WTC11 (cell line): ENCODE data around the gene LY6G5B. TPM values are rescaled to one million over a fixed set of nuclear protein-coding genes. Genes with fewer than 3 reads are reported as not detected.

Source experiments
- ATAC-seq: fragments of 200-7000 bp; cut with Tn5 transposase; 2 replicates; pipeline ENCODE4 v1.10.0; 2021; ENCODE audit warnings: mild to moderate bottlenecking, moderate library complexity
- CTCF ChIA-PET: fragments of 300-600 bp; sonication (Branson Sonifier 250); formaldehyde crosslinking; loops from one replicate; lab custom pipeline; 2021; ENCODE audit warnings: antibody characterized with exemption; lab: Charles Lee
- POLR2A ChIA-PET: fragments of 350-600 bp; sonication (Branson Sonifier 250); formaldehyde crosslinking; loops from one replicate; lab custom pipeline; 2021; ENCODE audit warnings: antibody characterized with exemption; lab: Charles Lee
- DNase-seq: peaks from one replicate; pipeline ENCODE4 v3.0.0; 2021; ENCODE audit warnings: low spot score
- H3K27ac Mint-ChIP-seq: 2 replicates; pipeline ENCODE4 v1.8.0; 2021; ENCODE audit warnings: mixed read lengths
- H3K27me3 Mint-ChIP-seq: 2 replicates; pipeline ENCODE4 v1.8.0; 2021; ENCODE audit warnings: low read depth, mild to moderate bottlenecking, moderate library complexity, mixed read lengths
- H3K36me3 Mint-ChIP-seq: 2 replicates; pipeline ENCODE4 v1.8.0; 2021; ENCODE audit warnings: mixed read lengths
- H3K4me1 Mint-ChIP-seq: 2 replicates; pipeline ENCODE4 v1.8.0; 2022; ENCODE audit warnings: mixed read lengths
- H3K4me3 Mint-ChIP-seq: 2 replicates; pipeline ENCODE4 v1.8.0; 2021; ENCODE audit warnings: mild to moderate bottlenecking, moderate library complexity, mixed read lengths
- H3K9me3 Mint-ChIP-seq: 2 replicates; pipeline ENCODE4 v1.8.0; 2021; ENCODE audit warnings: mixed read lengths
- ATF6 ChIP-seq: sonication (generic); formaldehyde crosslinking; IDR thresholded peaks from 2 replicates; pipeline ENCODE4 v1.8.1; 2023; ENCODE audit warnings: mild to moderate bottlenecking, missing genetic modification reagents
- EMX1 ChIP-seq: fragments of 250-450 bp; sonication (Bioruptor Pico); IDR thresholded peaks from 2 replicates; pipeline ENCODE4 v1.8.0; 2021; ENCODE audit warnings: mild to moderate bottlenecking
- MAX ChIP-seq: sonication (generic); formaldehyde crosslinking; IDR thresholded peaks from 2 replicates; pipeline ENCODE4 v1.8.0; 2022; ENCODE audit warnings: mild to moderate bottlenecking, missing genetic modification reagents
- MYBL2 ChIP-seq: sonication (generic); formaldehyde crosslinking; IDR thresholded peaks from 2 replicates; pipeline ENCODE4 v1.8.1; 2023; ENCODE audit warnings: mild to moderate bottlenecking, moderate library complexity, missing genetic modification reagents
- NFYB ChIP-seq: sonication (generic); formaldehyde crosslinking; conservative IDR thresholded peaks from 2 replicates; pipeline ENCODE4 v1.8.0; 2022; ENCODE audit warnings: low read depth, missing genetic modification reagents
- RELA ChIP-seq: sonication (generic); formaldehyde crosslinking; IDR thresholded peaks from 2 replicates; pipeline ENCODE4 v1.8.1; 2022; ENCODE audit warnings: missing genetic modification reagents, mild to moderate bottlenecking, borderline replicate concordance
- SOX15 ChIP-seq: fragments of 250-450 bp; sonication (Bioruptor Pico); IDR thresholded peaks from 2 replicates; pipeline ENCODE4 v1.9.0; 2021; ENCODE audit warnings: mild to moderate bottlenecking
- TP53 ChIP-seq: sonication (generic); formaldehyde crosslinking; IDR thresholded peaks from 2 replicates; pipeline ENCODE4 v1.8.1; 2023; ENCODE audit warnings: mild to moderate bottlenecking, missing genetic modification reagents
- ZBTB21 ChIP-seq: sonication (generic); formaldehyde crosslinking; IDR thresholded peaks from 2 replicates; pipeline ENCODE4 v1.8.1; 2023; ENCODE audit warnings: mild to moderate bottlenecking, missing genetic modification reagents, borderline replicate concordance
- ZMAT4 ChIP-seq: fragments of 250-450 bp; sonication (Bioruptor Pico); IDR thresholded peaks from 2 replicates; pipeline ENCODE4 v1.9.0; 2021; ENCODE audit warnings: mild to moderate bottlenecking
- ZNF416 ChIP-seq: fragments of 250-450 bp; sonication (Bioruptor Pico); IDR thresholded peaks from 2 replicates; pipeline ENCODE4 v1.9.0; 2021; ENCODE audit warnings: mild to moderate bottlenecking, inconsistent platforms
- ZNF671 ChIP-seq: fragments of 250-450 bp; sonication (Bioruptor Pico); IDR thresholded peaks from 2 replicates; pipeline ENCODE4 v1.8.0; 2021; ENCODE audit warnings: mild to moderate bottlenecking
- ZSCAN18 ChIP-seq: fragments of 250-450 bp; sonication (Bioruptor Pico); IDR thresholded peaks from 2 replicates; pipeline ENCODE4 v2.1.2; 2022; ENCODE audit warnings: mild to moderate bottlenecking, moderate library complexity
- total RNA-seq: library from RNA; stranded (reverse); gene quantifications from 3 replicates; pipeline ENCODE4 v1.2.3, GENCODE V29; 2021
- TF ChIP-seq, protein P1 (sequence below): sonication (generic); formaldehyde crosslinking; conservative IDR thresholded peaks from 2 replicates; pipeline ENCODE4 v1.8.1; 2022; ENCODE audit warnings: mild to moderate bottlenecking, missing genetic modification reagents
- TF ChIP-seq, protein P2 (sequence below): sonication (generic); formaldehyde crosslinking; IDR thresholded peaks from 2 replicates; pipeline ENCODE4 v1.8.0; 2023; ENCODE audit warnings: missing genetic modification reagents
- TF ChIP-seq, protein P3 (sequence below): sonication (generic); formaldehyde crosslinking; IDR thresholded peaks from 2 replicates; pipeline ENCODE4 v1.8.0; 2023; ENCODE audit warnings: mild to moderate bottlenecking, missing genetic modification reagents

The LY6G5B gene
- total RNA-seq, 1 experiment from 2014 or later: 15.7 TPM

GRCh38 chr6:31705931-31706330, 36.2 kb downstream of the LY6G5B start:
- DNase-seq (no peak), ATAC-seq (no peak)
- no peak for TF ChIP-seq ATF6 (CRISPR knock-in tag)
- TF ChIP-seq NFYB: no peak
- no peak for TF ChIP-seq ZSCAN18 (CRISPR knock-in tag)
- Mint-ChIP-seq H3K27ac (no peak overlapping the region), H3K4me3 (no peak overlapping the region), H3K36me3 (no peaks in the 10 kb centered on the region), H3K9me3 (no peaks in the 10 kb centered on the region), H3K4me1 (peaks cover 19% of the 10 kb centered on the region), H3K27me3 (peaks cover 7% of the 10 kb centered on the region; the same call in 1 of the 2 replicates)
- ChIA-PET CTCF (interaction anchor here (0.6 to 1.4 kb wide), 5 partner anchors 32 to 1595 kb away, joined by 3 to 4 read pairs (median 3); partner anchors contain the start of gene GPANK1), POLR2A (no interaction called here)

DNA sequence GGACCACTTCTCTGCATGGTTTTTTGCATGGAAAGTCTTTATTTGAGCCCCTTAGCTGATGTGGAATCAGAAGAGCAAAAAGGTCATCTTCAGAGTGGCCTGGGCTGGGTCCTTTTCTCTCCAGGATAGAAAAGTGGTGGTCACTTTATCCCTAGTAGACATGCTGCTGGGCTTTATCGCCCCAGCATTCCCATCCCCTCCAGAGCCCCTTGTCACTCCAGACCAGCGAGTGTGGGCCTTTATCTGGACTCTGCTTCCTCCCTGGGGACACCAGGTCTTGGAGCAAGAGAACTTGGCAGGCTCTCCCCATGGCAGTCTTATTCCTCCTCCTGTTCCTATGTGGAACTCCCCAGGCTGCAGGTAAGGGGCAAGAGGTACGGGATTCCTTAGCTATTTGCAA, 36.8 kb downstream of the LY6G5B start, which contains the start of gene LY6G6F:
LY6G6F (plus strand) TSS at position 268 of the 400 bp plus-strand sequence; CDS start at position 309, 41 bp downstream.
- Mint-ChIP-seq H3K4me1 (peaks cover 17% of the 10 kb centered on the region), H3K9me3 (no peaks in the 10 kb centered on the region)

DNA sequence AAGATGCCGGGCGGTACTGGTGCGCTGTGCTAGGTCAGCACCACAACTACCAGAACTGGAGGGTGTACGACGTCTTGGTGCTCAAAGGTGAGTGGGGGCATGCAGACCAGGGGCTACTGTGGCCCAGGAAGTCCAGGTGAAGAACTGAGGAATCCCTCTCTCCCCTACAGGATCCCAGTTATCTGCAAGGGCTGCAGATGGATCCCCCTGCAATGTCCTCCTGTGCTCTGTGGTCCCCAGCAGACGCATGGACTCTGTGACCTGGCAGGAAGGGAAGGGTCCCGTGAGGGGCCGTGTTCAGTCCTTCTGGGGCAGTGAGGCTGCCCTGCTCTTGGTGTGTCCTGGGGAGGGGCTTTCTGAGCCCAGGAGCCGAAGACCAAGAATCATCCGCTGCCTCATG, 37.9 kb downstream of the LY6G5B start:
- ChIA-PET CTCF (no interaction called here), POLR2A (no interaction called here)
- Mint-ChIP-seq H3K27me3 (peaks cover 7% of the 10 kb centered on the region; the same call in 1 of the 2 replicates), H3K27ac (no peak overlapping the region), H3K9me3 (no peaks in the 10 kb centered on the region), H3K4me3 (no peak overlapping the region), H3K4me1 (peaks cover 13% of the 10 kb centered on the region), H3K36me3 (no peaks in the 10 kb centered on the region)
- no peak for ATAC-seq
- TF ChIP-seq ZSCAN18 (CRISPR knock-in tag) (no peak), RELA (CRISPR knock-in tag) (no peak), MAX (CRISPR knock-in tag) (no peak), ZBTB21 (CRISPR knock-in tag) (no peak)
- TF ChIP-seq, protein P1, sequence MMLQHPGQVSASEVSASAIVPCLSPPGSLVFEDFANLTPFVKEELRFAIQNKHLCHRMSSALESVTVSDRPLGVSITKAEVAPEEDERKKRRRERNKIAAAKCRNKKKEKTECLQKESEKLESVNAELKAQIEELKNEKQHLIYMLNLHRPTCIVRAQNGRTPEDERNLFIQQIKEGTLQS (CRISPR knock-in tag): no peak
- TF ChIP-seq, all 79 proteins: peak for 0
- DNase-seq: no peak

More for the DNA sequence above, 36.8 kb downstream of the LY6G5B start, which contains the start of gene LY6G6F:
- Mint-ChIP-seq H3K4me3 (no peak within 1 kb of the TSS), H3K27ac (no peak within 1 kb of the TSS), H3K36me3 (no peaks in the 10 kb centered on the region), H3K27me3 (peaks cover 7% of the 10 kb centered on the region; the same call in 1 of the 2 replicates)
- POLR2A ChIA-PET: interaction anchor here (0.6 kb wide), 1 partner anchor 8 kb away, joined by 3 read pairs; no protein-coding TSS in a partner anchor
- CTCF ChIA-PET: interaction anchor here (0.5 to 1.4 kb wide), 5 partner anchors 32 to 1594 kb away, joined by 3 to 4 read pairs (median 3); no protein-coding TSS in a partner anchor
- ATAC-seq (no peak), DNase-seq (no peak)
- TF ChIP-seq ZNF416 (CRISPR knock-in tag): no peak

DNA sequence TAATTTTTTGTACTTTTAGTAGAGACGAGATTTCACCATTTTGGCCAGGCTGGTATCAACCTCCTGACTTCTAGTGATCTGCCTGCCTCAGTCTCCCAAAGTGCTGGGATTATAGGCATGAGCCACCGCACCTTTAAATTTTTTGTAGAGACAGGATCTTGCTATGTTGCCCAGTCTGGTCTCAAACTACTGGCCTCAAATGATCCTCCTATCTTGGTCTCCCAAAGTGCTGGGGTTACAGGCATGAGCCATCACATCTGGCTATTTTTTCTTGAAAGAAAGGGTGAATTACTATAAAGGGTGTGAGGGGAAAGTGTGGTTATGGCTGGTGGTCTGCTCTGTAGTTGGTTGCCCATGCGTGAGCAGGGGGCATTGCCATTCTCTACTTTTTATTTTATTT, 38.4 kb downstream of the LY6G5B start:
- ChIA-PET POLR2A (no interaction called here), CTCF (no interaction called here)
- no peaks in the 10 kb centered on the region for H3K36me3 Mint-ChIP-seq
- peaks cover 7% of the 10 kb centered on the region; the same call in 1 of the 2 replicates for H3K27me3 Mint-ChIP-seq
- peaks cover 16% of the 10 kb centered on the region for H3K4me1 Mint-ChIP-seq
- no peaks in the 10 kb centered on the region for H3K9me3 Mint-ChIP-seq
- no peak overlapping the region for H3K27ac Mint-ChIP-seq
- no peak overlapping the region for H3K4me3 Mint-ChIP-seq
- ATAC-seq: no peak
- no peak for DNase-seq
- TF ChIP-seq SOX15 (CRISPR knock-in tag): no peak
- TF ChIP-seq, protein P2, sequence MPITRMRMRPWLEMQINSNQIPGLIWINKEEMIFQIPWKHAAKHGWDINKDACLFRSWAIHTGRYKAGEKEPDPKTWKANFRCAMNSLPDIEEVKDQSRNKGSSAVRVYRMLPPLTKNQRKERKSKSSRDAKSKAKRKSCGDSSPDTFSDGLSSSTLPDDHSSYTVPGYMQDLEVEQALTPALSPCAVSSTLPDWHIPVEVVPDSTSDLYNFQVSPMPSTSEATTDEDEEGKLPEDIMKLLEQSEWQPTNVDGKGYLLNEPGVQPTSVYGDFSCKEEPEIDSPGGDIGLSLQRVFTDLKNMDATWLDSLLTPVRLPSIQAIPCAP (CRISPR knock-in tag): no peak
- TF ChIP-seq ZMAT4 (CRISPR knock-in tag): no peak
- TF ChIP-seq TP53 (CRISPR knock-in tag): no peak
- TF ChIP-seq, protein P3, sequence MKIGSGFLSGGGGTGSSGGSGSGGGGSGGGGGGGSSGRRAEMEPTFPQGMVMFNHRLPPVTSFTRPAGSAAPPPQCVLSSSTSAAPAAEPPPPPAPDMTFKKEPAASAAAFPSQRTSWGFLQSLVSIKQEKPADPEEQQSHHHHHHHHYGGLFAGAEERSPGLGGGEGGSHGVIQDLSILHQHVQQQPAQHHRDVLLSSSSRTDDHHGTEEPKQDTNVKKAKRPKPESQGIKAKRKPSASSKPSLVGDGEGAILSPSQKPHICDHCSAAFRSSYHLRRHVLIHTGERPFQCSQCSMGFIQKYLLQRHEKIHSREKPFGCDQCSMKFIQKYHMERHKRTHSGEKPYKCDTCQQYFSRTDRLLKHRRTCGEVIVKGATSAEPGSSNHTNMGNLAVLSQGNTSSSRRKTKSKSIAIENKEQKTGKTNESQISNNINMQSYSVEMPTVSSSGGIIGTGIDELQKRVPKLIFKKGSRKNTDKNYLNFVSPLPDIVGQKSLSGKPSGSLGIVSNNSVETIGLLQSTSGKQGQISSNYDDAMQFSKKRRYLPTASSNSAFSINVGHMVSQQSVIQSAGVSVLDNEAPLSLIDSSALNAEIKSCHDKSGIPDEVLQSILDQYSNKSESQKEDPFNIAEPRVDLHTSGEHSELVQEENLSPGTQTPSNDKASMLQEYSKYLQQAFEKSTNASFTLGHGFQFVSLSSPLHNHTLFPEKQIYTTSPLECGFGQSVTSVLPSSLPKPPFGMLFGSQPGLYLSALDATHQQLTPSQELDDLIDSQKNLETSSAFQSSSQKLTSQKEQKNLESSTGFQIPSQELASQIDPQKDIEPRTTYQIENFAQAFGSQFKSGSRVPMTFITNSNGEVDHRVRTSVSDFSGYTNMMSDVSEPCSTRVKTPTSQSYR (CRISPR knock-in tag): no peak
- no peak for TF ChIP-seq EMX1 (CRISPR knock-in tag)
- no peak for TF ChIP-seq ZBTB21 (CRISPR knock-in tag)
- no peak for TF ChIP-seq ZNF671 (CRISPR knock-in tag)
- no peak for TF ChIP-seq MYBL2 (CRISPR knock-in tag)
